ENCODE results near the gene KLHL25. TPM values are rescaled to one million over a fixed set of nuclear protein-coding genes. Genes with fewer than 3 reads are reported as not detected.

The KLHL25 gene
- total RNA-seq, 1 donor from 2014 or later, result 2.0 TPM

GRCh38 chr15:85781099-85781498, 13.6 kb downstream of the KLHL25 start:
- POLR2A ChIA-PET, result no interaction called here
- H3K27me3 Mint-ChIP-seq, result no peaks in the 10 kb centered on the region
- intact Hi-C loops (cut with micrococcal nuclease), result no loop called here
- no peak for ATAC-seq (ENCODE audit: low read depth)
- no peak for TF ChIP-seq CTCF (IDR thresholded peaks at IDR 0.05)
- no peaks in the 10 kb centered on the region for H3K9me3 Mint-ChIP-seq
- no peak for DNase-seq
- H3K36me3 Mint-ChIP-seq (ENCODE audit: low read depth), result no peaks in the 10 kb centered on the region
- no peak overlapping the region for H3K4me3 Mint-ChIP-seq
- CTCF ChIA-PET, result no interaction called here
- H3K27ac Mint-ChIP-seq, result no peak overlapping the region
- peaks cover 10% of the 10 kb centered on the region for H3K4me1 Mint-ChIP-seq

- DNase-seq, result no peak
- Mint-ChIP-seq H3K4me1 (peaks cover 4% of the 10 kb centered on the region), H3K27ac (no peak overlapping the region), H3K36me3 (ENCODE audit: low read depth) (no peaks in the 10 kb centered on the region), H3K9me3 (no peaks in the 10 kb centered on the region), H3K4me3 (no peak overlapping the region), H3K27me3 (no peaks in the 10 kb centered on the region)
- POLR2A ChIA-PET, result no interaction called here
- ATAC-seq (ENCODE audit: low read depth), result no peak
- TF ChIP-seq CTCF (IDR thresholded peaks at IDR 0.05), result no peak
- CTCF ChIA-PET, result no interaction called here
- intact Hi-C loops (cut with micrococcal nuclease), result no loop called here
These were observed 14.3 kb downstream of the KLHL25 start for GRCh38 chr15:85780225-85780985.

GRCh38 chr15:85779249-85779648, 15.5 kb downstream of the KLHL25 start:
- no peaks in the 10 kb centered on the region for H3K9me3 Mint-ChIP-seq
- ATAC-seq (ENCODE audit: low read depth) (no peak), DNase-seq (no peak)
- ChIA-PET POLR2A (no interaction called here), CTCF (no interaction called here)
- TF ChIP-seq CTCF (IDR thresholded peaks at IDR 0.05), result no peak
- no peaks in the 10 kb centered on the region for H3K36me3 Mint-ChIP-seq (ENCODE audit: low read depth)
- intact Hi-C loops (cut with micrococcal nuclease), result no loop called here
- H3K27me3 Mint-ChIP-seq, result no peaks in the 10 kb centered on the region
- no peak overlapping the region for H3K27ac Mint-ChIP-seq
- H3K4me3 Mint-ChIP-seq, result no peak overlapping the region
- no peaks in the 10 kb centered on the region for H3K4me1 Mint-ChIP-seq

- intact Hi-C loops (cut with micrococcal nuclease), result no loop called here
- Mint-ChIP-seq H3K4me3 (no peak overlapping the region), H3K27me3 (no peaks in the 10 kb centered on the region), H3K4me1 (no peaks in the 10 kb centered on the region), H3K27ac (no peak overlapping the region), H3K36me3 (ENCODE audit: low read depth) (no peaks in the 10 kb centered on the region), H3K9me3 (no peaks in the 10 kb centered on the region)
- POLR2A ChIA-PET, result no interaction called here
- ATAC-seq (ENCODE audit: low read depth), result no peak
- TF ChIP-seq CTCF (IDR thresholded peaks at IDR 0.05), result no peak
- CTCF ChIA-PET, result no interaction called here
- no peak for DNase-seq
These were observed 16.5 kb downstream of the KLHL25 start for GRCh38 chr15:85778107-85778776.

GRCh38 chr15:85777250-85778106, 17.2 kb downstream of the KLHL25 start:
- H3K27me3 Mint-ChIP-seq, result no peaks in the 10 kb centered on the region
- no peak overlapping the region for H3K27ac Mint-ChIP-seq
- no peak for TF ChIP-seq CTCF (IDR thresholded peaks at IDR 0.05)
- no peaks in the 10 kb centered on the region for H3K9me3 Mint-ChIP-seq
- H3K36me3 Mint-ChIP-seq (ENCODE audit: low read depth), result no peaks in the 10 kb centered on the region
- H3K4me3 Mint-ChIP-seq, result no peak overlapping the region
- CTCF ChIA-PET, result no interaction called here
- intact Hi-C loops (cut with micrococcal nuclease), result no loop called here
- POLR2A ChIA-PET, result no interaction called here
- H3K4me1 Mint-ChIP-seq, result no peaks in the 10 kb centered on the region
- ATAC-seq (ENCODE audit: low read depth) (no peak), DNase-seq (no peak)

Measured in activated B cell treated with CpG ODN at 0.5 μM for 24 hours (primary cell).